Fibroblast of villous mesenchyme (primary cell): ENCODE results near the gene UGT1A5. TPM values are rescaled to one million over a fixed set of nuclear protein-coding genes. Genes with fewer than 3 reads are reported as not detected.
"Not testable (repeated sequence)": the region's sequence is repeated elsewhere in the genome, so short reads cannot be mapped to it uniquely, and the experiment has no call there.

ENCODE experiments used
- DNase-seq: peaks from one replicate; pipeline ENCODE4 v3.0.0-alpha.2; 2010; ENCODE audit warnings: low read depth
- H3K4me3 ChIP-seq: 2 replicates; pipeline ENCODE4 v1.5.1; 2011; ENCODE audit warnings: low read depth, mild to moderate bottlenecking, low read length
- CTCF ChIP-seq: IDR thresholded peaks from 2 replicates; pipeline ENCODE4 v1.5.1; 2012; ENCODE audit warnings: low read depth, mild to moderate bottlenecking, low read length; ENCODE audit not compliant: insufficient read depth
- total RNA-seq: library from RNA; depleted of rRNA; stranded (reverse); fragments of >200 nt; gene quantifications from 2 replicates; pipeline ENCODE4 v1.2.3, GENCODE V29; 2012

Gene UGT1A5
- total RNA-seq, 1 donor, result not detected

- TF ChIP-seq CTCF, result no peak
- H3K4me3 ChIP-seq, result no peak overlapping the region
- no peak for DNase-seq
Measured at GRCh38 chr2:233691443-233692433, 21.0 kb upstream of the UGT1A5 start.

GRCh38 chr2:233692648-233693047 lies 20.1 kb upstream of the UGT1A5 start, which contains the start of gene UGT1A6:
UGT1A6 (plus strand) TSS chr2:233692890; CDS start chr2:233693005, 115 bp downstream.
- no peak within 1 kb of the TSS for H3K4me3 ChIP-seq
- DNase-seq, result no peak

GRCh38 chr2:233693963-233694362 lies 18.7 kb upstream of the UGT1A5 start:
- no peak overlapping the region for H3K4me3 ChIP-seq
- no peak for TF ChIP-seq CTCF
- DNase-seq, result no peak

More at GRCh38 chr2:233692648-233693047, 20.1 kb upstream of the UGT1A5 start, which contains the start of gene UGT1A6:
- TF ChIP-seq CTCF, result no peak

GRCh38 chr2:233698740-233699139 lies 14.0 kb upstream of the UGT1A5 start:
- TF ChIP-seq CTCF, result no peak
- H3K4me3 ChIP-seq, result no peak overlapping the region
- no peak for DNase-seq

- no peak for DNase-seq
- H3K4me3 ChIP-seq, result no peak overlapping the region
- TF ChIP-seq CTCF, result no peak
Measured at GRCh38 chr2:233699424-233700027, 13.2 kb upstream of the UGT1A5 start.

- H3K4me3 ChIP-seq, result no peak overlapping the region
- TF ChIP-seq CTCF, result no peak
- peak; percentile 97 for DNase-seq
Measured at GRCh38 chr2:233700028-233700635, 12.6 kb upstream of the UGT1A5 start.

GRCh38 chr2:233700842-233701241 lies 11.9 kb upstream of the UGT1A5 start:
- H3K4me3 ChIP-seq, DNase-seq: not testable (repeated sequence)
